Vagina (tissue), 2 donors: ENCODE results near the gene STEAP2.

Experiments used
- POLR2A ChIP-seq, 2 donors: fragments of 450-650 bp; IDR thresholded peaks; one replicate each; pipeline ENCODE4 v1.6.1; 2017; ENCODE audit warnings: antibody characterized with exemption in 2 of 2, mild to moderate bottlenecking in 2 of 2, moderate library complexity in 2 of 2
- POLR2AphosphoS5 ChIP-seq, 2 donors: sonication (generic); formaldehyde crosslinking; IDR thresholded peaks; one replicate each; pipeline ENCODE4 v1.9.0; 2017; ENCODE audit warnings: antibody characterized with exemption in 2 of 2, mild to moderate bottlenecking in 2 of 2, low read depth in 1 of 2; ENCODE audit not compliant: insufficient read depth in 1 of 2
- TF ChIP-seq, protein P1 (sequence below), 3 experiments: fragments of 450-650 bp in 2 of 3; fragments of 200-600 bp in 1 of 3; sonication (generic) in 1 of 3; IDR thresholded peaks; one replicate each; pipeline ENCODE4 v1.5.1; 2017 to 2019; ENCODE audit warnings: antibody characterized with exemption in 3 of 3, mild to moderate bottlenecking in 2 of 3, moderate library complexity in 2 of 3

GRCh38 chr7:90175667-90176066 lies 35.9 kb upstream of the STEAP2 start:
- TF ChIP-seq, protein P1, sequence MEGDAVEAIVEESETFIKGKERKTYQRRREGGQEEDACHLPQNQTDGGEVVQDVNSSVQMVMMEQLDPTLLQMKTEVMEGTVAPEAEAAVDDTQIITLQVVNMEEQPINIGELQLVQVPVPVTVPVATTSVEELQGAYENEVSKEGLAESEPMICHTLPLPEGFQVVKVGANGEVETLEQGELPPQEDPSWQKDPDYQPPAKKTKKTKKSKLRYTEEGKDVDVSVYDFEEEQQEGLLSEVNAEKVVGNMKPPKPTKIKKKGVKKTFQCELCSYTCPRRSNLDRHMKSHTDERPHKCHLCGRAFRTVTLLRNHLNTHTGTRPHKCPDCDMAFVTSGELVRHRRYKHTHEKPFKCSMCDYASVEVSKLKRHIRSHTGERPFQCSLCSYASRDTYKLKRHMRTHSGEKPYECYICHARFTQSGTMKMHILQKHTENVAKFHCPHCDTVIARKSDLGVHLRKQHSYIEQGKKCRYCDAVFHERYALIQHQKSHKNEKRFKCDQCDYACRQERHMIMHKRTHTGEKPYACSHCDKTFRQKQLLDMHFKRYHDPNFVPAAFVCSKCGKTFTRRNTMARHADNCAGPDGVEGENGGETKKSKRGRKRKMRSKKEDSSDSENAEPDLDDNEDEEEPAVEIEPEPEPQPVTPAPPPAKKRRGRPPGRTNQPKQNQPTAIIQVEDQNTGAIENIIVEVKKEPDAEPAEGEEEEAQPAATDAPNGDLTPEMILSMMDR (IDR thresholded peaks at IDR 0.05): no peak
- TF ChIP-seq POLR2A (IDR thresholded peaks at IDR 0.05) (no peak), POLR2AphosphoS5 (IDR thresholded peaks at IDR 0.05; ENCODE audit: insufficient read depth in 1 of 2, low read depth in 1 of 2) (no peak)
